ENCODE measurements around the gene POLR2L.

Gene POLR2L

GRCh38 chr11:839875-840617 lies 2.3 kb downstream of the POLR2L start:
- Histone ChIP-seq H3K27me3 (replicated peaks; ENCODE audit: control insufficient read depth, insufficient read depth, low read length) (no peaks in the 10 kb centered on the region), H3K36me3 (ENCODE audit: control insufficient read depth, insufficient read depth, low read length) (peaks cover 25% of the 10 kb centered on the region), H3K4me3 (replicated peaks; ENCODE audit: low read depth, low read length) (no peak overlapping the region)
- TF ChIP-seq CTCF (IDR thresholded peaks at IDR 0.05; ENCODE audit: insufficient read depth, low read length, poor library complexity, severe bottlenecking) = peak; percentile 26
- no peak for DNase-seq (ENCODE audit: extremely low read depth, insufficient read length)

- Histone ChIP-seq H3K4me3 (replicated peaks; ENCODE audit: low read depth, low read length) (no peak overlapping the region), H3K36me3 (ENCODE audit: control insufficient read depth, insufficient read depth, low read length) (peaks cover 25% of the 10 kb centered on the region), H3K27me3 (replicated peaks; ENCODE audit: control insufficient read depth, insufficient read depth, low read length) (no peaks in the 10 kb centered on the region)
- no peak for TF ChIP-seq CTCF (IDR thresholded peaks at IDR 0.05; ENCODE audit: insufficient read depth, low read length, poor library complexity, severe bottlenecking)
- no peak for DNase-seq (ENCODE audit: extremely low read depth, insufficient read length)
These were observed 3.1 kb downstream of the POLR2L start for GRCh38 chr11:839280-839623.

- Histone ChIP-seq H3K27me3 (replicated peaks; ENCODE audit: control insufficient read depth, insufficient read depth, low read length) (no peaks in the 10 kb centered on the region; the same call in 1 of the 2 replicates), H3K36me3 (ENCODE audit: control insufficient read depth, insufficient read depth, low read length) (peaks cover 25% of the 10 kb centered on the region), H3K4me3 (replicated peaks; ENCODE audit: low read depth, low read length) (no peak overlapping the region)
- peak; percentile 7 for TF ChIP-seq CTCF (IDR thresholded peaks at IDR 0.05; ENCODE audit: insufficient read depth, low read length, poor library complexity, severe bottlenecking)
- no peak for DNase-seq (ENCODE audit: extremely low read depth, insufficient read length)
These were observed 3.7 kb downstream of the POLR2L start for GRCh38 chr11:838441-839279.

- H3K27me3 ChIP-seq (replicated peaks; ENCODE audit: control insufficient read depth, insufficient read depth, low read length) = no peaks in the 10 kb centered on the region; the same call in 1 of the 2 replicates
- no peak overlapping the region for H3K4me3 ChIP-seq (replicated peaks; ENCODE audit: low read depth, low read length)
- DNase-seq (ENCODE audit: extremely low read depth, insufficient read length) = no peak
- H3K36me3 ChIP-seq (ENCODE audit: control insufficient read depth, insufficient read depth, low read length) = peaks cover 25% of the 10 kb centered on the region
- no peak for TF ChIP-seq CTCF (IDR thresholded peaks at IDR 0.05; ENCODE audit: insufficient read depth, low read length, poor library complexity, severe bottlenecking)
These were observed 4.4 kb downstream of the POLR2L start for GRCh38 chr11:837990-838307.

- peaks cover 25% of the 10 kb centered on the region for H3K36me3 ChIP-seq (ENCODE audit: control insufficient read depth, insufficient read depth, low read length)
- H3K4me3 ChIP-seq (replicated peaks; ENCODE audit: low read depth, low read length) = no peak overlapping the region
- no peak for DNase-seq (ENCODE audit: extremely low read depth, insufficient read length)
- no peaks in the 10 kb centered on the region; the same call in 1 of the 2 replicates for H3K27me3 ChIP-seq (replicated peaks; ENCODE audit: control insufficient read depth, insufficient read depth, low read length)
- no peak for TF ChIP-seq CTCF (IDR thresholded peaks at IDR 0.05; ENCODE audit: insufficient read depth, low read length, poor library complexity, severe bottlenecking)
These were observed 4.9 kb downstream of the POLR2L start for GRCh38 chr11:837189-837989.

All from GM06990 (cell line).